IMR-90 (cell line): ENCODE measurements around the gene HAUS5.

Source experiments
- CEBPB ChIP-seq: IDR thresholded peaks from 2 replicates; pipeline ENCODE4 v1.6.1; 2012; ENCODE audit warnings: low read depth, low read length, improper control_type of control experiment
- MAFK ChIP-seq: IDR thresholded peaks from 2 replicates; pipeline ENCODE4 v1.6.1; 2012; ENCODE audit warnings: low read depth, low read length, improper control_type of control experiment
- POLR2A ChIP-seq: IDR thresholded peaks from 2 replicates; pipeline ENCODE4 v1.6.1; 2012; ENCODE audit warnings: mild to moderate bottlenecking, low read depth, low read length
- TF ChIP-seq, protein P1 (sequence below): conservative IDR thresholded peaks from 2 replicates; pipeline ENCODE4 v1.5.1; 2012; ENCODE audit warnings: mild to moderate bottlenecking, low read depth, low read length, improper control_type of control experiment

DNA sequence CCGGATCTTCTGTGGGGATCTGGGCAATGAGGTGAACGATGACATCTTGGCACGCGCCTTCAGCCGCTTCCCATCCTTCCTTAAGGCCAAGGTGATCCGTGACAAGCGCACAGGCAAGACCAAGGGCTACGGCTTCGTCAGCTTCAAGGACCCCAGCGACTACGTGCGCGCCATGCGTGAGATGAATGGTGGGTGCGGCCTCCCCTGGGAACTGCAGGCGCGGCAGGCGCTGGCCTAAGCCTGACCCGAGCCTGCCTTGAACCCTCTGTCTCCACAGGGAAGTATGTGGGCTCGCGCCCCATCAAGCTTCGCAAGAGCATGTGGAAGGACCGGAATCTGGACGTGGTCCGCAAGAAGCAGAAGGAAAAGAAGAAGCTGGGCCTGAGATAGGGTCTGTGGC lies 24.6 kb downstream of the HAUS5 start:
- TF ChIP-seq CEBPB: no peak
- TF ChIP-seq POLR2A: no peak
- no peak for TF ChIP-seq MAFK
- TF ChIP-seq, protein P1, sequence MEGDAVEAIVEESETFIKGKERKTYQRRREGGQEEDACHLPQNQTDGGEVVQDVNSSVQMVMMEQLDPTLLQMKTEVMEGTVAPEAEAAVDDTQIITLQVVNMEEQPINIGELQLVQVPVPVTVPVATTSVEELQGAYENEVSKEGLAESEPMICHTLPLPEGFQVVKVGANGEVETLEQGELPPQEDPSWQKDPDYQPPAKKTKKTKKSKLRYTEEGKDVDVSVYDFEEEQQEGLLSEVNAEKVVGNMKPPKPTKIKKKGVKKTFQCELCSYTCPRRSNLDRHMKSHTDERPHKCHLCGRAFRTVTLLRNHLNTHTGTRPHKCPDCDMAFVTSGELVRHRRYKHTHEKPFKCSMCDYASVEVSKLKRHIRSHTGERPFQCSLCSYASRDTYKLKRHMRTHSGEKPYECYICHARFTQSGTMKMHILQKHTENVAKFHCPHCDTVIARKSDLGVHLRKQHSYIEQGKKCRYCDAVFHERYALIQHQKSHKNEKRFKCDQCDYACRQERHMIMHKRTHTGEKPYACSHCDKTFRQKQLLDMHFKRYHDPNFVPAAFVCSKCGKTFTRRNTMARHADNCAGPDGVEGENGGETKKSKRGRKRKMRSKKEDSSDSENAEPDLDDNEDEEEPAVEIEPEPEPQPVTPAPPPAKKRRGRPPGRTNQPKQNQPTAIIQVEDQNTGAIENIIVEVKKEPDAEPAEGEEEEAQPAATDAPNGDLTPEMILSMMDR: no peak
